ENCODE results near the gene CFAP43.

DNA sequence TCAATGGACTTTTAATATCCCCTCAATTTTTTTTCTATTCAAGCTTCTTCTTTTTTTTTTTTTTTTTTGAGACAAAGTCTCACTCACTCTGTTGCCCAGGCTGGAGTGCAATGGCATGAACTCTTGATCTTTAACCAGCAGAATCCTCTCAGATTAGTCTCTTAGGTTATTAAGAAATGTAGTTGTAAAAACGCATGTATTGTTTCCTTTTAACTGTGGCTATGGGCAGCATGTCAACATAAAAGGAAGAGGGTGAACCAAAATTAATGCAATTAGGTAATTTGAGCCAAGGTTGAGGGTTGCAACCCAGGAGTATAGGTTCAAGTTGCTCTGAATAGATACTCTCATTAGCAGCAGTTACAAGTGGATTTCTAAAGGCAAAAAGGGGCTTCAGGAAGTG, 18.2 kb upstream of the CFAP43 start:
- no peak for TF ChIP-seq RFX5 (IDR thresholded peaks at IDR 0.05; ENCODE audit: low read depth, low read length)
- TF ChIP-seq EZH2 (IDR thresholded peaks at IDR 0.05; ENCODE audit: borderline replicate concordance, control insufficient read depth, low read depth, low read length), result no peak
- no peak for TF ChIP-seq SIN3A (IDR thresholded peaks at IDR 0.05; ENCODE audit: low read depth, low read length)
- no peak for TF ChIP-seq MYC (IDR thresholded peaks at IDR 0.05; ENCODE audit: insufficient read depth, insufficient read length, insufficient replicate concordance, low read length, severe bottlenecking)
- TF ChIP-seq CHD2 (IDR thresholded peaks at IDR 0.05; ENCODE audit: borderline replicate concordance, low read depth, low read length), result no peak
- TF ChIP-seq RAD21 (IDR thresholded peaks at IDR 0.05; ENCODE audit: insufficient read depth, low read depth, low read length), result no peak
- TF ChIP-seq EP300 (IDR thresholded peaks at IDR 0.05; ENCODE audit: borderline replicate concordance in 1 of 2, control insufficient read depth in 1 of 2, low read depth in 2 of 2, low read length in 2 of 2), result no peak
- no peak for TF ChIP-seq SP1 (IDR thresholded peaks at IDR 0.05; ENCODE audit: low read depth, low read length)
- no peak for TF ChIP-seq CEBPB (IDR thresholded peaks at IDR 0.05; ENCODE audit: borderline replicate concordance in 1 of 2, low read depth in 2 of 2, low read length in 2 of 2)
- TF ChIP-seq, protein P1, sequence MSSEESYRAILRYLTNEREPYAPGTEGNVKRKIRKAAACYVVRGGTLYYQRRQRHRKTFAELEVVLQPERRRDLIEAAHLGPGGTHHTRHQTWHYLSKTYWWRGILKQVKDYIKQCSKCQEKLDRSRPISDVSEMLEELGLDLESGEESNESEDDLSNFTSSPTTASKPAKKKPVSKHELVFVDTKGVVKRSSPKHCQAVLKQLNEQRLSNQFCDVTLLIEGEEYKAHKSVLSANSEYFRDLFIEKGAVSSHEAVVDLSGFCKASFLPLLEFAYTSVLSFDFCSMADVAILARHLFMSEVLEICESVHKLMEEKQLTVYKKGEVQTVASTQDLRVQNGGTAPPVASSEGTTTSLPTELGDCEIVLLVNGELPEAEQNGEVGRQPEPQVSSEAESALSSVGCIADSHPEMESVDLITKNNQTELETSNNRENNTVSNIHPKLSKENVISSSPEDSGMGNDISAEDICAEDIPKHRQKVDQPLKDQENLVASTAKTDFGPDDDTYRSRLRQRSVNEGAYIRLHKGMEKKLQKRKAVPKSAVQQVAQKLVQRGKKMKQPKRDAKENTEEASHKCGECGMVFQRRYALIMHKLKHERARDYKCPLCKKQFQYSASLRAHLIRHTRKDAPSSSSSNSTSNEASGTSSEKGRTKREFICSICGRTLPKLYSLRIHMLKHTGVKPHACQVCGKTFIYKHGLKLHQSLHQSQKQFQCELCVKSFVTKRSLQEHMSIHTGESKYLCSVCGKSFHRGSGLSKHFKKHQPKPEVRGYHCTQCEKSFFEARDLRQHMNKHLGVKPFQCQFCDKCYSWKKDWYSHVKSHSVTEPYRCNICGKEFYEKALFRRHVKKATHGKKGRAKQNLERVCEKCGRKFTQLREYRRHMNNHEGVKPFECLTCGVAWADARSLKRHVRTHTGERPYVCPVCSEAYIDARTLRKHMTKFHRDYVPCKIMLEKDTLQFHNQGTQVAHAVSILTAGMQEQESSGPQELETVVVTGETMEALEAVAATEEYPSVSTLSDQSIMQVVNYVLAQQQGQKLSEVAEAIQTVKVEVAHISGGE (CRISPR knock-in tag; IDR thresholded peaks at IDR 0.05), result no peak
- TF ChIP-seq TARDBP (IDR thresholded peaks at IDR 0.05; ENCODE audit: borderline replicate concordance), result no peak

Data from GM12878 (cell line).